ENCODE results near the gene MRPL41.

Gene MRPL41

GRCh38 chr9:137575364-137575715 lies 23.7 kb downstream of the MRPL41 start:
- Histone ChIP-seq H3K27me3 (no peaks in the 10 kb centered on the region), H3K4me1 (no peaks in the 10 kb centered on the region; the same call in 1 of the 2 replicates), H3K36me3 (peaks cover 49% of the 10 kb centered on the region), H3K4me3 (ENCODE audit: low read depth, low read length) (no peak overlapping the region), H3K9me3 (no peaks in the 10 kb centered on the region)
- DNase-seq, result no peak
- TF ChIP-seq, protein P1, sequence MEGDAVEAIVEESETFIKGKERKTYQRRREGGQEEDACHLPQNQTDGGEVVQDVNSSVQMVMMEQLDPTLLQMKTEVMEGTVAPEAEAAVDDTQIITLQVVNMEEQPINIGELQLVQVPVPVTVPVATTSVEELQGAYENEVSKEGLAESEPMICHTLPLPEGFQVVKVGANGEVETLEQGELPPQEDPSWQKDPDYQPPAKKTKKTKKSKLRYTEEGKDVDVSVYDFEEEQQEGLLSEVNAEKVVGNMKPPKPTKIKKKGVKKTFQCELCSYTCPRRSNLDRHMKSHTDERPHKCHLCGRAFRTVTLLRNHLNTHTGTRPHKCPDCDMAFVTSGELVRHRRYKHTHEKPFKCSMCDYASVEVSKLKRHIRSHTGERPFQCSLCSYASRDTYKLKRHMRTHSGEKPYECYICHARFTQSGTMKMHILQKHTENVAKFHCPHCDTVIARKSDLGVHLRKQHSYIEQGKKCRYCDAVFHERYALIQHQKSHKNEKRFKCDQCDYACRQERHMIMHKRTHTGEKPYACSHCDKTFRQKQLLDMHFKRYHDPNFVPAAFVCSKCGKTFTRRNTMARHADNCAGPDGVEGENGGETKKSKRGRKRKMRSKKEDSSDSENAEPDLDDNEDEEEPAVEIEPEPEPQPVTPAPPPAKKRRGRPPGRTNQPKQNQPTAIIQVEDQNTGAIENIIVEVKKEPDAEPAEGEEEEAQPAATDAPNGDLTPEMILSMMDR (IDR thresholded peaks at IDR 0.05; ENCODE audit: low read depth, low read length), result no peak

DNA sequence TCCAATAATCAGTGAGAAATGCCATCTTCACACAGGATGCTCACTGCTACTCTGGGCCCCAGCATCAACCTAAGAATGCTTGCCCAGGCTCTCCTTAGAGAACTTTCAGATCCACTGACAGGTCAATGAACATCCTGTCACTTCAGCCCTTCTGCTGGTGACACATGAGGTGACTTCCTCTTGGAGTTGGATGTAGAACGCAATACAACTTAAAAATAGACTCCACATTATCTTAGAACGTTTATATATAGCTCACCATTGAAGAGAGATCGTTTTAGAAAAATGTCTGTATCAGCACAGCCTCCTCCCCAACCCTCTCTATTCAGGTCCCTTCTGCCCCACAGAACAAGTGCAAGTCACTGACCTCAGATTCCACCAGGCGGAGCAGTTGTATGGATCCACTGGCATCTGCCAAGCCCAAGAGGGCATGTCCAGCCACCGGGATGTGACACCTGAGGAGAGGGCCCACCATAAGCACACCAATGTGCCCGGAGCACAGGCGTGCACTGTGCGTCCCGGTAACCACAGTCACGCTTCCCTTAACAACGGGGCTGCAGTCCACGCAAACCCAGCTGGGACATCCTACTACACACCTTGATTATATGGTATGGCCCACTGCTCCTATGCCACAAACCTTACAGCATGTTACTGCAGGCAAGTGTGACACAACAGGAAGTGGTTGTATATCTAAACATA lies 24.2 kb downstream of the MRPL41 start:
- Histone ChIP-seq H3K4me1 (no peaks in the 10 kb centered on the region; the same call in 1 of the 2 replicates), H3K4me3 (ENCODE audit: low read depth, low read length) (no peak overlapping the region), H3K36me3 (peaks cover 44% of the 10 kb centered on the region), H3K27me3 (no peaks in the 10 kb centered on the region), H3K9me3 (no peaks in the 10 kb centered on the region)
- TF ChIP-seq, protein P1 (IDR thresholded peaks at IDR 0.05; ENCODE audit: low read depth, low read length), result no peak
- no peak for DNase-seq

DNA sequence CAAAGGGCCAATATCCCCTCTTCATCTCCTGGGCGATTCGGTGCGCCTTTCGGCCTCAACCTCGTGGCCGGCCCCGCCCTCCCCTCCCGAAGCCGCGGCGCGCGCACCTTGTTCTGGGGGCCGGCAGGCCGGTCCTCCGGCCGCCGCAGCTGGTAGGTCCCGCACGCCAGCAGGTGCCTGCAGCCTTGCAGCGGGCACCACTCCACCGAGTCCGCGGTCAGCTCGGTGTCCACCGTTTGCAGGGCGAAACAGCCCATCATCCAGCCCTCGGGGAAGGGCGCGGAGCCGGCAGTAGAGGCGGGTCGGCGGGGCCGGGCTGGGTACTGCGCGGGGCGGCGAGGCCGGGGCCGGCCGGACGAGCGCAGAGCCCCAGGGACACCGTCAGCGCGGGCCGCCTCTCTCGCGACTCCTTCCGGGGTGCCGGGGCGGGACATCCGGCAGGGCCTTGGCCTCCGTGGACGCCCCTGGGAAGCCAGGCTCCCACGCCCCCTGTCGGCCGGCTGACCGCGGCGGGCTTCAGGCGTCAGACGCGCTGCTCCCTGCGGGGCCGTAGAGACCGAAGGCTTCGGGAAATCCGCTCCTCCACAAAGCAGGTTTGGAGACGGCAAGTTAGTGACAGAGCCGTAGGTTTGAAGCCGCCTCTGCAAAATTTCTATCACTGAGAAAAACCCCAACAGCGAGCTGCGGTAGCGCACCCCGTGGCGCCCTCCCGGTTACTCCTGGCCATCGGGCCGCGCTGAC lies 27.0 kb downstream of the MRPL41 start, which contains the start of gene DPH7:
Gene DPH7, minus strand, starts transcription at position 408 of the 741 bp plus-strand sequence. Its CDS starts 148 bp downstream, at position 260.
- Histone ChIP-seq H3K4me1 (no peaks in the 10 kb centered on the region; the same call in 1 of the 2 replicates), H3K9me3 (no peaks in the 10 kb centered on the region), H3K4me3 (ENCODE audit: low read depth, low read length) (peak within 1 kb of the TSS; percentile 89), H3K36me3 (peaks cover 51% of the 10 kb centered on the region), H3K27me3 (no peaks in the 10 kb centered on the region)
- TF ChIP-seq, protein P1 (IDR thresholded peaks at IDR 0.05; ENCODE audit: low read depth, low read length), result peak; percentile 83
- peak; percentile 99 for DNase-seq

- Histone ChIP-seq H3K4me1 (no peaks in the 10 kb centered on the region; the same call in 1 of the 2 replicates), H3K4me3 (ENCODE audit: low read depth, low read length) (peak overlapping the region; percentile 89), H3K9me3 (no peaks in the 10 kb centered on the region), H3K27me3 (no peaks in the 10 kb centered on the region), H3K36me3 (peaks cover 49% of the 10 kb centered on the region)
- DNase-seq, result no peak
- TF ChIP-seq, protein P1 (IDR thresholded peaks at IDR 0.05; ENCODE audit: low read depth, low read length), result no peak
Measured at GRCh38 chr9:137579259-137579604, 27.6 kb downstream of the MRPL41 start.

DNA sequence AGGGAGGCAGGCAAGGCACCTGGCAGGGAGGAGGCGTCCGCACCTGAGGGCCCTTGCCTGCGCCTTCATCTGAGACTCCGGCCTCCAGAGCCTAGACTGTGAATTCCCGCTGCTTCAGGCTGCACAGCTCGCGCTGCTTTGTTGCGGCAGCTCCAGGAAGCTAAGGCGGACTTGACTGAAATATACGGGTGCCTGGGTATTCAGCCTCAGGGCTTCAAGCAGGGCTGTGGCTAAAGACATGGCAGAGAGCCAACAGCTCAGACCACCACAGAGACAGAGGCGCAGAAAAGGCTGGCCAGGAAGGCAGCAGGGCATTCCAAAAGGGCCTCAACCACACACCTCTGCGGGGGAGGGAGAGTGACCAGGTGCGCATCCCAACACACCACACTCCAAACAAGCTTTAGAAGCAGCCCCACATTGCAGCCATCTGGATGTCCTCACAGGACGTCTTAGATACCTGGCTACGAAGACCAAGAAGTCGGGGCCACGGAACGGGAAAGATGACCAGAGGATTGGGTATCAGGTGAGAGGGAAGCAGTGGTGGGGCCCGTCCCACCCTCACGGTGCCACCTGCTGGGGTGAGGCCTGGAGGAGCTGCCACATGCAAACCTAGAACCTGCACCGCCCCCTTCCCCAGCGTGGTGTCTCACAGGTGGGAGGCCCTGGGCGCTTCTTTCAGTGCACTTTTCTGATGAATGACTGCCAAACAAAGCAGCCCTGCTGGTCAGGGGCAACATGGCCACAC lies 28.7 kb downstream of the MRPL41 start:
- Histone ChIP-seq H3K4me1 (no peaks in the 10 kb centered on the region; the same call in 1 of the 2 replicates), H3K27me3 (no peaks in the 10 kb centered on the region), H3K36me3 (peaks cover 46% of the 10 kb centered on the region), H3K4me3 (ENCODE audit: low read depth, low read length) (no peak overlapping the region), H3K9me3 (no peaks in the 10 kb centered on the region)
- TF ChIP-seq, protein P1 (IDR thresholded peaks at IDR 0.05; ENCODE audit: low read depth, low read length), result no peak
- DNase-seq, result peak; percentile 47

Measured in BE2C (cell line).